ENCODE data around the gene OTOP3. TPM values are rescaled to one million over a fixed set of nuclear protein-coding genes. Genes with fewer than 3 reads are reported as not detected.

The OTOP3 gene
- total RNA-seq, 1 experiment from 2014 or later, result not detected

DNA sequence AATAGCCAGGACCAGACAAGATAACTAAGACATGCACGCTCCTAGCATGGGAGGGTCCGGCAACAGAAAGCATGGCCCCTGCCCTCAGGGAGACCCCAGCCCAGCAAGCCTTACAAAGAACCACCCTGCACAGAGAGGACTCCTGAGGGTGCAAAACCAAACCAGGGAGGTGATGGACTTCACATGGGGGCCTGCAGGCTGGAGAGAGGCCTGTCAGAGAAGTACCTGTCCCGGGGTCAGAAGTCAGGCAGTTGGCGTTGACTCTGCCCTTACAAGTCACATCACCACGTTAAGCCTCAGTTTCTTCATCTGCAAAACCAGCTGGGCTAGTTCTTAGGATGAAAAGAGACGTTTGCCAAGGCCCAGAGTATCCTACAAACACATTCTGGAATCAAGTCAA, 6.9 kb upstream of the OTOP3 start:
- Mint-ChIP-seq H3K4me3 (no peak overlapping the region), H3K27ac (no peak overlapping the region), H3K9me3 (no peaks in the 10 kb centered on the region), H3K36me3 (no peaks in the 10 kb centered on the region), H3K4me1 (no peaks in the 10 kb centered on the region; the same call in 1 of the 2 replicates), H3K27me3 (ENCODE audit: low read depth) (peaks cover 91% of the 10 kb centered on the region)
- no peak for TF ChIP-seq GRHL2 (CRISPR knock-in tag; IDR thresholded peaks at IDR 0.05; ENCODE audit: insufficient replicate concordance, severe bottlenecking)
- TF ChIP-seq, protein P1, sequence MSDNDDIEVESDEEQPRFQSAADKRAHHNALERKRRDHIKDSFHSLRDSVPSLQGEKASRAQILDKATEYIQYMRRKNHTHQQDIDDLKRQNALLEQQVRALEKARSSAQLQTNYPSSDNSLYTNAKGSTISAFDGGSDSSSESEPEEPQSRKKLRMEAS (CRISPR knock-in tag; IDR thresholded peaks at IDR 0.05), result no peak
- no peak for TF ChIP-seq ZBTB21 (CRISPR knock-in tag; IDR thresholded peaks at IDR 0.05; ENCODE audit: borderline replicate concordance)
- no peak for TF ChIP-seq ZNF416 (CRISPR knock-in tag; IDR thresholded peaks at IDR 0.05)
- TF ChIP-seq, protein P2, sequence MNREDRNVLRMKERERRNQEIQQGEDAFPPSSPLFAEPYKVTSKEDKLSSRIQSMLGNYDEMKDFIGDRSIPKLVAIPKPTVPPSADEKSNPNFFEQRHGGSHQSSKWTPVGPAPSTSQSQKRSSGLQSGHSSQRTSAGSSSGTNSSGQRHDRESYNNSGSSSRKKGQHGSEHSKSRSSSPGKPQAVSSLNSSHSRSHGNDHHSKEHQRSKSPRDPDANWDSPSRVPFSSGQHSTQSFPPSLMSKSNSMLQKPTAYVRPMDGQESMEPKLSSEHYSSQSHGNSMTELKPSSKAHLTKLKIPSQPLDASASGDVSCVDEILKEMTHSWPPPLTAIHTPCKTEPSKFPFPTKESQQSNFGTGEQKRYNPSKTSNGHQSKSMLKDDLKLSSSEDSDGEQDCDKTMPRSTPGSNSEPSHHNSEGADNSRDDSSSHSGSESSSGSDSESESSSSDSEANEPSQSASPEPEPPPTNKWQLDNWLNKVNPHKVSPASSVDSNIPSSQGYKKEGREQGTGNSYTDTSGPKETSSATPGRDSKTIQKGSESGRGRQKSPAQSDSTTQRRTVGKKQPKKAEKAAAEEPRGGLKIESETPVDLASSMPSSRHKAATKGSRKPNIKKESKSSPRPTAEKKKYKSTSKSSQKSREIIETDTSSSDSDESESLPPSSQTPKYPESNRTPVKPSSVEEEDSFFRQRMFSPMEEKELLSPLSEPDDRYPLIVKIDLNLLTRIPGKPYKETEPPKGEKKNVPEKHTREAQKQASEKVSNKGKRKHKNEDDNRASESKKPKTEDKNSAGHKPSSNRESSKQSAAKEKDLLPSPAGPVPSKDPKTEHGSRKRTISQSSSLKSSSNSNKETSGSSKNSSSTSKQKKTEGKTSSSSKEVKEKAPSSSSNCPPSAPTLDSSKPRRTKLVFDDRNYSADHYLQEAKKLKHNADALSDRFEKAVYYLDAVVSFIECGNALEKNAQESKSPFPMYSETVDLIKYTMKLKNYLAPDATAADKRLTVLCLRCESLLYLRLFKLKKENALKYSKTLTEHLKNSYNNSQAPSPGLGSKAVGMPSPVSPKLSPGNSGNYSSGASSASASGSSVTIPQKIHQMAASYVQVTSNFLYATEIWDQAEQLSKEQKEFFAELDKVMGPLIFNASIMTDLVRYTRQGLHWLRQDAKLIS (CRISPR knock-in tag; IDR thresholded peaks at IDR 0.05; ENCODE audit: borderline replicate concordance), result no peak
- TF ChIP-seq ZNF317 (CRISPR knock-in tag; IDR thresholded peaks at IDR 0.05; ENCODE audit: borderline replicate concordance, low read depth), result no peak
- TF ChIP-seq ZNF232 (CRISPR knock-in tag; IDR thresholded peaks at IDR 0.05), result no peak
- no peak for TF ChIP-seq SMAD3 (CRISPR knock-in tag; IDR thresholded peaks at IDR 0.05; ENCODE audit: borderline replicate concordance)
- TF ChIP-seq FOXP1 (CRISPR knock-in tag; IDR thresholded peaks at IDR 0.05; ENCODE audit: borderline replicate concordance), result no peak
- TF ChIP-seq ZNF396 (CRISPR knock-in tag; IDR thresholded peaks at IDR 0.05; ENCODE audit: borderline replicate concordance), result no peak
- TF ChIP-seq, protein P3, sequence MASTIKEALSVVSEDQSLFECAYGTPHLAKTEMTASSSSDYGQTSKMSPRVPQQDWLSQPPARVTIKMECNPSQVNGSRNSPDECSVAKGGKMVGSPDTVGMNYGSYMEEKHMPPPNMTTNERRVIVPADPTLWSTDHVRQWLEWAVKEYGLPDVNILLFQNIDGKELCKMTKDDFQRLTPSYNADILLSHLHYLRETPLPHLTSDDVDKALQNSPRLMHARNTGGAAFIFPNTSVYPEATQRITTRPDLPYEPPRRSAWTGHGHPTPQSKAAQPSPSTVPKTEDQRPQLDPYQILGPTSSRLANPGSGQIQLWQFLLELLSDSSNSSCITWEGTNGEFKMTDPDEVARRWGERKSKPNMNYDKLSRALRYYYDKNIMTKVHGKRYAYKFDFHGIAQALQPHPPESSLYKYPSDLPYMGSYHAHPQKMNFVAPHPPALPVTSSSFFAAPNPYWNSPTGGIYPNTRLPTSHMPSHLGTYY (CRISPR knock-in tag; IDR thresholded peaks at IDR 0.05), result no peak
- POLR2A ChIA-PET, result no interaction called here
- ATAC-seq (no peak), DNase-seq (ENCODE audit: low spot score) (peak; percentile 6)
- CTCF ChIA-PET, result interaction anchor here (1.1 to 1.8 kb wide), 2 partner anchors 29 to 32 kb away, joined by 3 to 9 read pairs; no protein-coding TSS in a partner anchor

DNA sequence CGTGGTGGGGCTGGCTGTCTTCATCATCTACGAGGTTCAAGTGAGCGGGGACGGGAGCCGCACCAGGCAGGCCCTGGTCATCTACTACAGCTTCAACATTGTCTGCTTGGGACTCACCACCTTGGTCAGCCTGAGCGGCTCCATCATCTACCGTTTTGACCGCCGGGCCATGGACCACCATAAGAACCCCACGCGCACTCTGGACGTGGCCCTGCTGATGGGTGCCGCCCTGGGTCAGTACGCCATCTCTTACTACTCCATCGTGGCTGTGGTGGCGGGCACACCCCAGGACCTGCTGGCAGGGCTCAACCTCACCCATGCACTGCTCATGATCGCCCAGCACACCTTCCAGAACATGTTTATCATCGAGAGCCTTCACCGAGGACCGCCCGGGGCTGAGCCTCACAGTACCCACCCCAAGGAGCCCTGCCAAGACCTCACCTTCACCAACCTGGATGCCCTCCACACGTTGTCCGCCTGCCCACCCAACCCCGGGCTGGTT, 5.1 kb upstream of the OTOP3 start:
- no peaks in the 10 kb centered on the region for H3K9me3 Mint-ChIP-seq
- ChIA-PET CTCF (interaction anchor here (1.1 kb wide), 1 partner anchor 27 kb away, joined by 3 read pairs; no protein-coding TSS in a partner anchor), POLR2A (no interaction called here)
- H3K36me3 Mint-ChIP-seq, result no peaks in the 10 kb centered on the region
- no peak overlapping the region for H3K4me3 Mint-ChIP-seq
- H3K27me3 Mint-ChIP-seq (ENCODE audit: low read depth), result peaks cover 91% of the 10 kb centered on the region
- no peaks in the 10 kb centered on the region; the same call in 1 of the 2 replicates for H3K4me1 Mint-ChIP-seq
- DNase-seq (ENCODE audit: low spot score) (peak; percentile 6), ATAC-seq (no peak)
- no peak overlapping the region for H3K27ac Mint-ChIP-seq
- TF ChIP-seq, protein P4, sequence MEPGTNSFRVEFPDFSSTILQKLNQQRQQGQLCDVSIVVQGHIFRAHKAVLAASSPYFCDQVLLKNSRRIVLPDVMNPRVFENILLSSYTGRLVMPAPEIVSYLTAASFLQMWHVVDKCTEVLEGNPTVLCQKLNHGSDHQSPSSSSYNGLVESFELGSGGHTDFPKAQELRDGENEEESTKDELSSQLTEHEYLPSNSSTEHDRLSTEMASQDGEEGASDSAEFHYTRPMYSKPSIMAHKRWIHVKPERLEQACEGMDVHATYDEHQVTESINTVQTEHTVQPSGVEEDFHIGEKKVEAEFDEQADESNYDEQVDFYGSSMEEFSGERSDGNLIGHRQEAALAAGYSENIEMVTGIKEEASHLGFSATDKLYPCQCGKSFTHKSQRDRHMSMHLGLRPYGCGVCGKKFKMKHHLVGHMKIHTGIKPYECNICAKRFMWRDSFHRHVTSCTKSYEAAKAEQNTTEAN (CRISPR knock-in tag; IDR thresholded peaks at IDR 0.05), result no peak
- TF ChIP-seq, protein P5, sequence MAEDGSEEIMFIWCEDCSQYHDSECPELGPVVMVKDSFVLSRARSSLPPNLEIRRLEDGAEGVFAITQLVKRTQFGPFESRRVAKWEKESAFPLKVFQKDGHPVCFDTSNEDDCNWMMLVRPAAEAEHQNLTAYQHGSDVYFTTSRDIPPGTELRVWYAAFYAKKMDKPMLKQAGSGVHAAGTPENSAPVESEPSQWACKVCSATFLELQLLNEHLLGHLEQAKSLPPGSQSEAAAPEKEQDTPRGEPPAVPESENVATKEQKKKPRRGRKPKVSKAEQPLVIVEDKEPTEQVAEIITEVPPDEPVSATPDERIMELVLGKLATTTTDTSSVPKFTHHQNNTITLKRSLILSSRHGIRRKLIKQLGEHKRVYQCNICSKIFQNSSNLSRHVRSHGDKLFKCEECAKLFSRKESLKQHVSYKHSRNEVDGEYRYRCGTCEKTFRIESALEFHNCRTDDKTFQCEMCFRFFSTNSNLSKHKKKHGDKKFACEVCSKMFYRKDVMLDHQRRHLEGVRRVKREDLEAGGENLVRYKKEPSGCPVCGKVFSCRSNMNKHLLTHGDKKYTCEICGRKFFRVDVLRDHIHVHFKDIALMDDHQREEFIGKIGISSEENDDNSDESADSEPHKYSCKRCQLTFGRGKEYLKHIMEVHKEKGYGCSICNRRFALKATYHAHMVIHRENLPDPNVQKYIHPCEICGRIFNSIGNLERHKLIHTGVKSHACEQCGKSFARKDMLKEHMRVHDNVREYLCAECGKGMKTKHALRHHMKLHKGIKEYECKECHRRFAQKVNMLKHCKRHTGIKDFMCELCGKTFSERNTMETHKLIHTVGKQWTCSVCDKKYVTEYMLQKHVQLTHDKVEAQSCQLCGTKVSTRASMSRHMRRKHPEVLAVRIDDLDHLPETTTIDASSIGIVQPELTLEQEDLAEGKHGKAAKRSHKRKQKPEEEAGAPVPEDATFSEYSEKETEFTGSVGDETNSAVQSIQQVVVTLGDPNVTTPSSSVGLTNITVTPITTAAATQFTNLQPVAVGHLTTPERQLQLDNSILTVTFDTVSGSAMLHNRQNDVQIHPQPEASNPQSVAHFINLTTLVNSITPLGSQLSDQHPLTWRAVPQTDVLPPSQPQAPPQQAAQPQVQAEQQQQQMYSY (CRISPR knock-in tag; IDR thresholded peaks at IDR 0.05), result no peak
- no peak for TF ChIP-seq RELA (CRISPR knock-in tag; IDR thresholded peaks at IDR 0.05; ENCODE audit: borderline replicate concordance)
- TF ChIP-seq NR2C2 (CRISPR knock-in tag; IDR thresholded peaks at IDR 0.05), result no peak
- TF ChIP-seq, protein P6, sequence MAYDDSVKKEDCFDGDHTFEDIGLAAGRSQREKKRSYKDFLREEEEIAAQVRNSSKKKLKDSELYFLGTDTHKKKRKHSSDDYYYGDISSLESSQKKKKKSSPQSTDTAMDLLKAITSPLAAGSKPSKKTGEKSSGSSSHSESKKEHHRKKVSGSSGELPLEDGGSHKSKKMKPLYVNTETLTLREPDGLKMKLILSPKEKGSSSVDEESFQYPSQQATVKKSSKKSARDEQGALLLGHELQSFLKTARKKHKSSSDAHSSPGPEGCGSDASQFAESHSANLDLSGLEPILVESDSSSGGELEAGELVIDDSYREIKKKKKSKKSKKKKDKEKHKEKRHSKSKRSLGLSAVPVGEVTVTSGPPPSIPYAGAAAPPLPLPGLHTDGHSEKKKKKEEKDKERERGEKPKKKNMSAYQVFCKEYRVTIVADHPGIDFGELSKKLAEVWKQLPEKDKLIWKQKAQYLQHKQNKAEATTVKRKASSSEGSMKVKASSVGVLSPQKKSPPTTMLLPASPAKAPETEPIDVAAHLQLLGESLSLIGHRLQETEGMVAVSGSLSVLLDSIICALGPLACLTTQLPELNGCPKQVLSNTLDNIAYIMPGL (CRISPR knock-in tag; IDR thresholded peaks at IDR 0.05), result no peak
- TF ChIP-seq ZNF263 (CRISPR knock-in tag; IDR thresholded peaks at IDR 0.05; ENCODE audit: low read depth), result no peak
- TF ChIP-seq, protein P1 (CRISPR knock-in tag; IDR thresholded peaks at IDR 0.05), result no peak
- no peak for TF ChIP-seq MYBL2 (CRISPR knock-in tag; IDR thresholded peaks at IDR 0.05)
- no peak for TF ChIP-seq CREB1 (CRISPR knock-in tag; IDR thresholded peaks at IDR 0.05)
- no peak for TF ChIP-seq NR3C1 (CRISPR knock-in tag; conservative IDR thresholded peaks at IDR 0.05; ENCODE audit: low read depth)
- TF ChIP-seq KAT7 (CRISPR knock-in tag; IDR thresholded peaks at IDR 0.05; ENCODE audit: borderline replicate concordance), result no peak
- no peak for TF ChIP-seq GTF2I (CRISPR knock-in tag; conservative IDR thresholded peaks at IDR 0.05)
- no peak for TF ChIP-seq ZNF232 (CRISPR knock-in tag; IDR thresholded peaks at IDR 0.05)
